ENCODE data around the gene ADCK2.

- TF ChIP-seq CTCF (IDR thresholded peaks at IDR 0.05; ENCODE audit: insufficient read depth, low read length, poor library complexity, severe bottlenecking) = no peak
- no peak for TF ChIP-seq EZH2phosphoT487 (conservative IDR thresholded peaks at IDR 0.05; ENCODE audit: low read length)
These were observed 3.4 kb upstream of the ADCK2 start for GRCh38 chr7:140669352-140669751.
